ENCODE results near the gene KLHDC8B.

Gene KLHDC8B

GRCh38 chr3:49161197-49161596 lies 10.2 kb upstream of the KLHDC8B start:
- no peak for DNase-seq

- DNase-seq, result no peak
These were observed 9.4 kb upstream of the KLHDC8B start for GRCh38 chr3:49161808-49162530.

- no peak for DNase-seq
These were observed 8.5 kb upstream of the KLHDC8B start for GRCh38 chr3:49162751-49163419.

GRCh38 chr3:49163609-49164008 lies 7.8 kb upstream of the KLHDC8B start:
- no peak for DNase-seq

GRCh38 chr3:49164983-49165720 lies 6.2 kb upstream of the KLHDC8B start:
- DNase-seq, result no peak

GRCh38 chr3:49165771-49166751 lies 5.3 kb upstream of the KLHDC8B start, which contains the start of gene CCDC71:
Gene CCDC71 (minus strand): TSS chr3:49166331. CDS start chr3:49164208, 2,123 bp downstream.
- peak; percentile 52 to 89 (median 60) for DNase-seq

- no peak for DNase-seq
These were observed 4.4 kb upstream of the KLHDC8B start for GRCh38 chr3:49166752-49167556.

GRCh38 chr3:49170744-49171118 lies 667 bp upstream of the KLHDC8B start:
- DNase-seq, result no peak

GRCh38 chr3:49171775-49172500 lies 540 bp downstream of the KLHDC8B start:
- no peak for DNase-seq

- DNase-seq, result no peak
These were observed 1.2 kb downstream of the KLHDC8B start for GRCh38 chr3:49172551-49173041.

- no peak for DNase-seq
These were observed 1.9 kb downstream of the KLHDC8B start for GRCh38 chr3:49173116-49173791.

GRCh38 chr3:49173792-49174170 lies 2.4 kb downstream of the KLHDC8B start:
- DNase-seq, result no peak

GRCh38 chr3:49174397-49174985 lies 3.1 kb downstream of the KLHDC8B start:
- no peak for DNase-seq

GRCh38 chr3:49175530-49175929 lies 4.1 kb downstream of the KLHDC8B start:
- no peak for DNase-seq

GRCh38 chr3:49177073-49177472 lies 5.7 kb downstream of the KLHDC8B start:
- no peak for DNase-seq

GRCh38 chr3:49180116-49180515 lies 8.7 kb downstream of the KLHDC8B start:
- DNase-seq, result no peak

- DNase-seq, result no peak
These were observed 10.0 kb downstream of the KLHDC8B start for GRCh38 chr3:49181351-49181750.

GRCh38 chr3:49182682-49183081 lies 11.3 kb downstream of the KLHDC8B start:
- no peak for DNase-seq

GRCh38 chr3:49183873-49184272 lies 12.5 kb downstream of the KLHDC8B start:
- no peak for DNase-seq

GRCh38 chr3:49191741-49192140 lies 20.3 kb downstream of the KLHDC8B start:
- no peak for DNase-seq
